ENCODE data around the gene KIFC3.

DNA sequence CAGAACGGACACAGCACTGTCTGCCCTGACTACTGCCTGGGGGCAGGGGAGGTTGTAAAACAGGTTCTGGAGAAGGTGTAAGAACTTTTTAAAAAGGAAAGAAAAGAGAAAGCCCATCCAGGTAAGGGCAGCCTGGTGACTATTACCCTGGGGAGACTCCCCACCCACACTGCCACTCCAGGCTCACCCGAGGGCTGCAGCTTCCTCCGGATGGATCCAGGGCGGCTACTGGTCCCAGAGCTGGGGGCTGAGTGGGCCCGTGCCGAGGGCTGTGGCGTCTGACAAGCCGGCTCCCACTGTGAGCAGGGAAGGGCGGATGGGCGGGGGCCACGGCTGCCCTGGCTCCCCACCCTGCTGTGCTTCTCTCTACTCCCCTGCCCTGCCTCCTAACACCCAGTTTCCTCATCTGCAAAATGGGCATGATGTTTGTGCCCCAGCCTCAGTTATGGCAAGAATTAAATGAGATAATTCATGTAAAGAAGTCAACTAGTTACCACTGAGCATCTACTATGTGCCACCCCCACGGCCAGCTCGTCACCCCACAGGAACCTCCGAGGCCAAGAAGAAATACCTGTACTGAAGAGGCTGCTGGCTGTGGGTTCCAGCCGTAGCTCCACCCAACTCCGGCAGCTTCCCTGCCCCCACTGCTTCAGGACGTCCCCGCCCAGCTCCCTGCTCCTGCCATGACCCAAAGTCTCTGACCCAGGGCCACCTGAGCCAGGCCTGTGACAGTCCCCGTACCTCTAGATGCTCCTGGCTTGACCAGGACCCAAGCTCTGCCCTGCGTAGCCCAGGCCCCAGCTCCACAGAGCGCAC, 42.5 kb downstream of the KIFC3 start:
- TF ChIP-seq, protein P1, sequence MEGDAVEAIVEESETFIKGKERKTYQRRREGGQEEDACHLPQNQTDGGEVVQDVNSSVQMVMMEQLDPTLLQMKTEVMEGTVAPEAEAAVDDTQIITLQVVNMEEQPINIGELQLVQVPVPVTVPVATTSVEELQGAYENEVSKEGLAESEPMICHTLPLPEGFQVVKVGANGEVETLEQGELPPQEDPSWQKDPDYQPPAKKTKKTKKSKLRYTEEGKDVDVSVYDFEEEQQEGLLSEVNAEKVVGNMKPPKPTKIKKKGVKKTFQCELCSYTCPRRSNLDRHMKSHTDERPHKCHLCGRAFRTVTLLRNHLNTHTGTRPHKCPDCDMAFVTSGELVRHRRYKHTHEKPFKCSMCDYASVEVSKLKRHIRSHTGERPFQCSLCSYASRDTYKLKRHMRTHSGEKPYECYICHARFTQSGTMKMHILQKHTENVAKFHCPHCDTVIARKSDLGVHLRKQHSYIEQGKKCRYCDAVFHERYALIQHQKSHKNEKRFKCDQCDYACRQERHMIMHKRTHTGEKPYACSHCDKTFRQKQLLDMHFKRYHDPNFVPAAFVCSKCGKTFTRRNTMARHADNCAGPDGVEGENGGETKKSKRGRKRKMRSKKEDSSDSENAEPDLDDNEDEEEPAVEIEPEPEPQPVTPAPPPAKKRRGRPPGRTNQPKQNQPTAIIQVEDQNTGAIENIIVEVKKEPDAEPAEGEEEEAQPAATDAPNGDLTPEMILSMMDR (IDR thresholded peaks at IDR 0.05; ENCODE audit: insufficient read depth, low read depth, low read length), result no peak
- no peak for TF ChIP-seq EZH2 (IDR thresholded peaks at IDR 0.05; ENCODE audit: insufficient read depth, low read length)
